ENCODE results near the gene PATJ.

GRCh38 chr1:61740751-61741700 lies 1.3 kb upstream of the PATJ start:
- no peak for TF ChIP-seq CTCF (conservative IDR thresholded peaks at IDR 0.05; ENCODE audit: low read depth in 2 of 2)
- no peak for TF ChIP-seq POLR2AphosphoS5 (IDR thresholded peaks at IDR 0.05; ENCODE audit: low read depth)
- TF ChIP-seq, protein P1, sequence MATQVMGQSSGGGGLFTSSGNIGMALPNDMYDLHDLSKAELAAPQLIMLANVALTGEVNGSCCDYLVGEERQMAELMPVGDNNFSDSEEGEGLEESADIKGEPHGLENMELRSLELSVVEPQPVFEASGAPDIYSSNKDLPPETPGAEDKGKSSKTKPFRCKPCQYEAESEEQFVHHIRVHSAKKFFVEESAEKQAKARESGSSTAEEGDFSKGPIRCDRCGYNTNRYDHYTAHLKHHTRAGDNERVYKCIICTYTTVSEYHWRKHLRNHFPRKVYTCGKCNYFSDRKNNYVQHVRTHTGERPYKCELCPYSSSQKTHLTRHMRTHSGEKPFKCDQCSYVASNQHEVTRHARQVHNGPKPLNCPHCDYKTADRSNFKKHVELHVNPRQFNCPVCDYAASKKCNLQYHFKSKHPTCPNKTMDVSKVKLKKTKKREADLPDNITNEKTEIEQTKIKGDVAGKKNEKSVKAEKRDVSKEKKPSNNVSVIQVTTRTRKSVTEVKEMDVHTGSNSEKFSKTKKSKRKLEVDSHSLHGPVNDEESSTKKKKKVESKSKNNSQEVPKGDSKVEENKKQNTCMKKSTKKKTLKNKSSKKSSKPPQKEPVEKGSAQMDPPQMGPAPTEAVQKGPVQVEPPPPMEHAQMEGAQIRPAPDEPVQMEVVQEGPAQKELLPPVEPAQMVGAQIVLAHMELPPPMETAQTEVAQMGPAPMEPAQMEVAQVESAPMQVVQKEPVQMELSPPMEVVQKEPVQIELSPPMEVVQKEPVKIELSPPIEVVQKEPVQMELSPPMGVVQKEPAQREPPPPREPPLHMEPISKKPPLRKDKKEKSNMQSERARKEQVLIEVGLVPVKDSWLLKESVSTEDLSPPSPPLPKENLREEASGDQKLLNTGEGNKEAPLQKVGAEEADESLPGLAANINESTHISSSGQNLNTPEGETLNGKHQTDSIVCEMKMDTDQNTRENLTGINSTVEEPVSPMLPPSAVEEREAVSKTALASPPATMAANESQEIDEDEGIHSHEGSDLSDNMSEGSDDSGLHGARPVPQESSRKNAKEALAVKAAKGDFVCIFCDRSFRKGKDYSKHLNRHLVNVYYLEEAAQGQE (IDR thresholded peaks at IDR 0.05; ENCODE audit: unreplicated experiment): no peak
- TF ChIP-seq EZH2phosphoT487 (IDR thresholded peaks at IDR 0.05; ENCODE audit: unreplicated experiment): no peak
- TF ChIP-seq EZH2 (IDR thresholded peaks at IDR 0.05; ENCODE audit: low read depth, unreplicated experiment): no peak
